Duodenal mucosa (tissue), 2 donors: ENCODE results near the gene IZUMO1R.

ENCODE experiments used
- H3K27ac ChIP-seq: one replicate; pipeline ENCODE4 v1.7.0; 2013; ENCODE audit warnings: low read depth, low read length
- H3K27me3 ChIP-seq, 2 donors: one replicate each; pipeline ENCODE4 v1.7.0; 2013; ENCODE audit warnings: low read length in 2 of 2, control low read depth in 1 of 2; ENCODE audit not compliant: insufficient read depth in 2 of 2, control insufficient read depth in 1 of 2
- H3K36me3 ChIP-seq, 2 donors: one replicate each; pipeline ENCODE4 v1.7.0; 2013; ENCODE audit warnings: low read length in 2 of 2, control low read depth in 1 of 2; ENCODE audit not compliant: insufficient read depth in 2 of 2, control insufficient read depth in 1 of 2
- H3K4me1 ChIP-seq, 2 donors: one replicate each; pipeline ENCODE4 v1.7.0; 2013; ENCODE audit warnings: low read length in 2 of 2, control low read depth in 1 of 2; ENCODE audit not compliant: insufficient read depth in 2 of 2, control insufficient read depth in 1 of 2
- H3K4me3 ChIP-seq, 2 donors: one replicate each; pipeline ENCODE4 v1.7.0; 2013; ENCODE audit warnings: low read length in 2 of 2, low read depth in 1 of 2
- H3K9ac ChIP-seq, 2 donors: one replicate each; pipeline ENCODE4 v1.7.0; 2013; ENCODE audit warnings: low read length in 2 of 2, low read depth in 1 of 2
- H3K9me3 ChIP-seq, 2 donors: one replicate each; pipeline ENCODE4 v1.7.0; 2013; ENCODE audit warnings: low read length in 2 of 2, control low read depth in 1 of 2; ENCODE audit not compliant: control insufficient read depth in 1 of 2

IZUMO1R gene

DNA sequence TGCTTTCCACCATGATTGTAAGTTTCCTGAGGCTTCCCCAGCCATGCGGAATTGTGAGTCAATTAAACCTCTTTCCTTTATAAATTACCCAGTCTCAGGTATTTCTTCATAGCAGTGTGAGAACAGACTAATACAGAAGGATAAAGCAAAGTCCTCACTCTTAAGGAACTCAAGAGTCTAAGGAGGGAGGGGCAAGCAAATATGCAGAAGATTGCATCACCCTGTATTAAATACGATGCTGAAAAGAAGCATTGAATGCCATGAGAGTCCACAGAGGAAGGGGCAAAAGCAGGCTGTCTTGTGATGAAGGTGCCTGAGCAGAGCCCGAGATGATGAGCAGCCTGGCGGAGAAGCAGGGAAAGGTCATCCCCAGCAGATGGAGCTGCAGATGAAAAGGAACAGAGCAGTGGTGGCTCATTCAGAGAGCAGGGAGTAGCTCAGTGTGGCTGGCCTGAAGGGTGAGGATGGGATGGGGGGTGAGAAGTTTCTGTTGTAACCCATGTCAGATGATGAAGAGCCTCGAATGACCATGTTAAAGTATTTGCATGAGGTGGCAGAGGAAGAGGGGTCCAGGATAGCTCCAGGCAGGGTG is 6.3 kb upstream of the IZUMO1R start:
- no peaks in the 10 kb centered on the region for H3K27me3 ChIP-seq

DNA sequence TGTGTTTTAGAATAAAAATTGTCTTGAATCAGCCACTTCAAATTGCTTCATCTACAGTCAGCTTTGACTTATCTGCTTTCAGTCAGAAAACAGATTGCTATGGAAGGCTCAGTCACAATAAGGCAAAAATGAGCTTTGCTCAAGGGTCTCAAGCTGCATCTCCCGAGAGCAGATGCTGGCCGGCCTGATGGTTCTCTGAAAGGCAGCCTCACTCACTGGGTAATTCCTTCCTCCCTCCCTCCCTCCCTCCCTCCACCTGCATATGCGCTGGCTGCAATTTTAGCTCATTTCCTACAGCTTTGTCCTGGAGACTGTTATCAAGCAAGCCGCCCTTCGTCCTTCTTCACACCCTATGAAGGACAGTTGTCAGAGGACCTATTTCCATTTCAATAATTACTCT is 1.6 kb upstream of the IZUMO1R start:
- Histone ChIP-seq H3K9me3 (no peaks in the 10 kb centered on the region), H3K36me3 (no peaks in the 10 kb centered on the region), H3K9ac (no peak overlapping the region), H3K4me1 (no peaks in the 10 kb centered on the region), H3K27ac (no peak overlapping the region), H3K4me3 (no peak overlapping the region), H3K27me3 (no peaks in the 10 kb centered on the region)

More for the DNA sequence above, 6.3 kb upstream of the IZUMO1R start:
- Histone ChIP-seq H3K9me3 (no peaks in the 10 kb centered on the region), H3K4me3 (no peak overlapping the region), H3K36me3 (no peaks in the 10 kb centered on the region), H3K4me1 (no peaks in the 10 kb centered on the region), H3K27ac (no peak overlapping the region), H3K9ac (no peak overlapping the region)

DNA sequence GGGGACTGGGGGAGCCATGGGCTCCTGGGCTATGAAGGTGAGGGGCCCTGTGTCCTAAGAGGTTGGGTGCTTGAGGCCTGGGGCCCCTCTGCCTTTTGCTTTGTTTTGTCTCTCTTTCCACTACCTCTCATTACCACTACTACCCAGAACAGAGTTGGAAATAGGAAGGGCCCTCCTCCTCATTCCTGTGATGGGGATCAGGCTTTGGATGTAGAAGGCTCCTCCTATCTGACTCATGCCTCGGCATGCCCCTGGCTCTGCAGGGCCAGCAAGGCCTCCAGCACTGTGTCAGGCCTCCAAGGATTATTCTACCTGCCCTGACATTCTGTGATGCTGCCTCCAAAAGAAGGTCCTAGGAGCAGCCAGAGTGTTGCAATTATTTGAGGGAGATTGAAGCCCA is 766 bp downstream of the IZUMO1R start:
- no peak overlapping the region for H3K4me3 ChIP-seq
- H3K9ac ChIP-seq: no peak overlapping the region
- no peaks in the 10 kb centered on the region for H3K9me3 ChIP-seq
- H3K27ac ChIP-seq: no peak overlapping the region
- no peaks in the 10 kb centered on the region for H3K4me1 ChIP-seq
- no peaks in the 10 kb centered on the region for H3K27me3 ChIP-seq
- H3K36me3 ChIP-seq: no peaks in the 10 kb centered on the region

DNA sequence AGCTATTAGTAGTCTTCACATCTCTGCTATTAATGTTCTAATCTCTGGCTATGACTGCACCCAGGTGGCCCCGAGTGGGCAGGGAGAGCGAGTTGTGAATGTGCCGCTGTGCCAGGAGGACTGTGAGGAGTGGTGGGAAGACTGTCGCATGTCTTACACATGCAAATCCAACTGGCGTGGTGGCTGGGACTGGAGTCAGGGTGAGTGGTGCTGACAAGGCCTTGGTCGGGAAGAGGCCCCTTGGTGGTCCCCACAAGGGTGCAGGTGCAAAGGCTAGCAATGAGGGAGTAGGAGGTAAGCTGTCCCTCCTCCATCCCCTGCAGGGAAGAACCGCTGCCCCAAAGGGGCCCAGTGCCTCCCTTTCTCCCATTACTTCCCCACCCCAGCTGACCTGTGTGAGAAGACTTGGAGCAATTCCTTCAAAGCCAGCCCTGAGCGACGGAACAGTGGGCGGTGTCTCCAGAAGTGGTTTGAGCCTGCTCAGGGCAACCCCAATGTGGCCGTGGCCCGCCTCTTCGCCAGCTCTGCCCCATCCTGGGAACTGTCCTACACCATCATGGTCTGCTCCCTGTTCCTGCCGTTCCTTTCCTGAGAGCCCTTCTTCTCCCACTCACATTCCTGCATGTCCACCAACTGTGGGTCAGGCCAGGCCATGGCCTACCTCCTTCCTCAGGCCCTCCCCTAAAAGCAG is 2.9 kb downstream of the IZUMO1R start:
- Histone ChIP-seq H3K36me3 (no peaks in the 10 kb centered on the region), H3K4me3 (no peak overlapping the region), H3K27me3 (no peaks in the 10 kb centered on the region), H3K4me1 (no peaks in the 10 kb centered on the region), H3K27ac (no peak overlapping the region), H3K9ac (no peak overlapping the region), H3K9me3 (no peaks in the 10 kb centered on the region)

DNA sequence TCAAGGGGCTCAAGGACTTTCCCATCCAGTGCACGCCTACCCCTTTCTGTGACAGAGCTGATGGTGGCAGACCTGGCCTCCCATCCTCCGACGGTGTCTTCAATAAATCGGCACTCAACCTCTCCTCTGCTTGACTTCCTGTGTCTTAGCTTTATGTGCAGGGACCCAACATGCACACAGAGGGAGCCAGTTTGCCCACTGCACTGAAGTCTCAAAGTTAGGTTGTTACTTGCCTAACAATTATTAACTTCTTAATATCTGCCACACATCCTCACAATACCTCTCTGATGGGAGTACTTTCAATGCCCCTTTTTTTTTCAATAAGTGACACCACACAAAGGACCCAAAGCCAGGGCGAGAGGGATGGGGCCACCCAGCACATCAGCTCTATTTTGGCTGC is 3.6 kb downstream of the IZUMO1R start:
- H3K36me3 ChIP-seq: no peaks in the 10 kb centered on the region
- no peak overlapping the region for H3K27ac ChIP-seq
- H3K9ac ChIP-seq: no peak overlapping the region
- no peaks in the 10 kb centered on the region for H3K27me3 ChIP-seq
- no peak overlapping the region for H3K4me3 ChIP-seq
- no peaks in the 10 kb centered on the region for H3K9me3 ChIP-seq
- no peaks in the 10 kb centered on the region for H3K4me1 ChIP-seq

DNA sequence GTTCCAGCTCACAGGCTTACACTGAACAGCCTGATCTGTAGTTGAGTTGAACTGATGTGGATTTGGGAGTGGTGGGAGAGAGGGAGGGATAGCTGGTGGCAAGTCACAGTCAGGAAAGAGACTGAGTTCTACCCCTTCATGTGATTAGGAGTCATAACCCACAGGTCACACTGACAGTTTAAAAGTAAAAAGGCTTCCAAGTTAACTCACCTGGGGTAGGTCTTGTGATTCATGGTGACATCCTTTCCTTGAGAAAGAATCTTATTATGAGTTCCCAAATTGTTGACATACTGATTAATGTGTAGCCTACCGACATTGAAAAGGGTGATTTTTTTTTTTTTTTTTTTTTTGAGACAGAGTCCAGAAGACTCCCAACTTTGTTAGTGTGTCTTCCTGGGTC is 5.4 kb downstream of the IZUMO1R start:
- Histone ChIP-seq H3K9ac (no peak overlapping the region), H3K27me3 (no peaks in the 10 kb centered on the region), H3K4me3 (no peak overlapping the region), H3K27ac (no peak overlapping the region), H3K9me3 (no peaks in the 10 kb centered on the region), H3K36me3 (no peaks in the 10 kb centered on the region), H3K4me1 (no peaks in the 10 kb centered on the region)

DNA sequence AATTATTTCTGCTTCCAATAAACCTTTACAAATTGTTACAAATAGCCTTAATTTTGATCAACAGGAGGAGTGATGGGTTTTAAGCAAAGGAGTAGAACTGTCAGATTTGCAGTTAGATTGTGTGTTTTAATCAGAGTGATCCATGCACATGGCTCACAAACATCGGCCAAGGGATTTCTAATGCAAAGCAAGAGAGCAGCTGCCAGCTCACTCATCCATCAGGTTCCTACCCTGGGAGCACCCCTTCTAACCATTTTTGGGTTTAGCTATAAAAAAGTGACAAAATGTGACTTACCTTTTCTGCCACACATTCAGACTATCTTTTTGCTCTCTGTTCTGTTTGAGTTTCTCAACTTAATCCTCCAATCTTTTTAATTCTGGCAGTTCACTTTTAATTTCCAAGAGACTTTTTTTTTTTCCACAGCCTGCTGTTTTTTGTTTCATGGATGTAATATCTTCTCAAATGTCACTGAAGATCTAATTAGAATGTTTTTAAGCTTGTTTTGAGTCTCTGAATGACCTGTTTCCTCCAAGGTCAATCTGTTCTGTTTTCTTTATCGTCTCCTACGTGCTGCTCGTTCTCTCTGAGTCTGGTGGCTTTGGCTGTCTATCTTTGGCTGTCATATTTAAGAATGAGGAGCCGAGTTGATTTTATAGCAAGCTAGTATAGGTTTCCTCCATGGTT is 6.0 kb downstream of the IZUMO1R start:
- Histone ChIP-seq H3K27ac (no peak overlapping the region), H3K36me3 (no peaks in the 10 kb centered on the region), H3K9ac (no peak overlapping the region), H3K4me1 (no peaks in the 10 kb centered on the region), H3K27me3 (no peaks in the 10 kb centered on the region), H3K4me3 (no peak overlapping the region), H3K9me3 (no peaks in the 10 kb centered on the region)

DNA sequence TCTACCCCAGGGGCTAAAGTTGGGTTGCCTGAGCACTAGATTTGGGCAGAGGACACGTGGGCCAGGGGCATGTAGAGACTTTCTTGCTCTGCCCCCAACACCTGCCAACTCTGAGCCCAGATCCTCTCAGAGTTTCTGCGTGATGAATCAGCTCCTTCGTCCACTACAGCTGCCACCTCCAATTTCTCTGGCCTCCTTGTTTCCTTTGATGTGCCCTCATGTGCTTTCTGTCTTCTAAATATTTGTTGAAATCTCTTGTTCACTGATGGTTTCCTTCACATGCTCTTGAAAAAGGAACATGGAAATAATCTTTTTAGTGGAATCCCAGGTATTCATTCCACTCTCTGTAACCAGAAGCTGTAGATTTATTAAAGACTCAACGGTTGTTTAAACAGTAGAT is 8.0 kb downstream of the IZUMO1R start:
- no peaks in the 10 kb centered on the region for H3K4me1 ChIP-seq
- H3K4me3 ChIP-seq: no peak overlapping the region
- no peak overlapping the region for H3K27ac ChIP-seq
- no peaks in the 10 kb centered on the region for H3K36me3 ChIP-seq
- H3K9me3 ChIP-seq: no peaks in the 10 kb centered on the region
- no peak overlapping the region for H3K9ac ChIP-seq
- H3K27me3 ChIP-seq: no peaks in the 10 kb centered on the region

DNA sequence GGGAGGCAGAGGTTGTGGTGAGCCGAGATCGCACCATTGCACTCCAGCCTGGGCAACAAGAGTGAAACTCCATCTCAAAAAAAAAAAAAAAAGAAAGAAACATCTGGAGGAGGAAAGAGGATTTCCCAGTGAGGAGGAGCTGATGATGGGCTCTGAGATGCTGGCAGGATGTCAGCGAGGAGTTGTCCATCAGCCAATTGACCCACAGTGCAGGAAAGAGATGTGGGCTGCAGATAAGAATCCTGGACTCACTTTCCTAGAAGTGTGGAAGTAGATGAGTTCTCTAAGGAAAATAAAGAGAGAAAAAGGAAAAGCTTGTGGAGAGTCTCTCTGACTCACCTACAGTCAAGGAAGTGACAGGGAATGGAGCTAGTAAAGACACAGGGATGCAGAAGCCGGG is 9.7 kb downstream of the IZUMO1R start:
- H3K9me3 ChIP-seq: no peaks in the 10 kb centered on the region

DNA sequence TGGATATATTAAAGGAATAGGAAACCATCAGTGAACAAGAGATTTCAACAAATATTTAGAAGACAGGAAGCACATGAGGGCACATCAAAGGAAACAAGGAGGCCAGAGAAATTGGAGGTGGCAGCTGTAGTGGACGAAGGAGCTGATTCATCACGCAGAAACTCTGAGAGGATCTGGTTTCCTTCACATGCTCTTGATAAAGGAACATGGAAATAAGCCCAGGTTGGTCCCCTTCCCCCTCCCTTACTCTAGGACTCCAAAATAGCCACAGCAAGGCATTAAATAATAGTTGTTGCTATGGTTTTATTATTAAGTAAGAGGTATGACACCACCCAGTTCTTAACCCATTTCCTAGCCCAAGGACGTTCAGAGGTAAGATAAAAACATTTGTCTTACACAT is 11.3 kb downstream of the IZUMO1R start:
- Histone ChIP-seq H3K4me3 (no peak overlapping the region), H3K9me3 (no peaks in the 10 kb centered on the region), H3K36me3 (no peaks in the 10 kb centered on the region), H3K27ac (no peak overlapping the region), H3K9ac (no peak overlapping the region), H3K27me3 (no peaks in the 10 kb centered on the region), H3K4me1 (no peaks in the 10 kb centered on the region)

More for the DNA sequence above, 9.7 kb downstream of the IZUMO1R start:
- Histone ChIP-seq H3K27me3 (no peaks in the 10 kb centered on the region), H3K9ac (no peak overlapping the region), H3K27ac (no peak overlapping the region), H3K36me3 (no peaks in the 10 kb centered on the region), H3K4me3 (no peak overlapping the region), H3K4me1 (no peaks in the 10 kb centered on the region)
